Neutrophil (primary cell): ENCODE results near the gene LLGL1.

Experiments
- H3K27ac ChIP-seq: fragments of 200-600 bp; sonication (generic); 2 replicates; pipeline ENCODE4 v1.5.1; 2016; ENCODE audit warnings: mild to moderate bottlenecking, moderate library complexity
- H3K27me3 ChIP-seq: fragments of 200-600 bp; sonication (generic); 2 replicates; pipeline ENCODE4 v1.6.0; 2016; ENCODE audit warnings: mild to moderate bottlenecking
- H3K36me3 ChIP-seq: fragments of 200-600 bp; sonication (generic); 2 replicates; pipeline ENCODE4 v1.5.1; 2017
- H3K4me1 ChIP-seq, 2 experiments: fragments of 200-600 bp in 1 of 2; sonication (generic) in 1 of 2; 1 replicate in 1 of 2; 2 replicates in 1 of 2; pipeline versions ENCODE4 v1.5.1 to v1.6.1; 2013 to 2016; ENCODE audit warnings: low read depth in 1 of 2, low read length in 1 of 2, mild to moderate bottlenecking in 1 of 2, moderate library complexity in 1 of 2; ENCODE audit not compliant: control insufficient read depth in 1 of 2, insufficient read depth in 1 of 2
- H3K4me3 ChIP-seq, 2 experiments: fragments of 200-600 bp in 1 of 2; sonication (generic) in 1 of 2; 1 replicate in 1 of 2; 2 replicates in 1 of 2; pipeline ENCODE4 v1.5.1; 2013 to 2016; ENCODE audit warnings: low read depth in 1 of 2, low read length in 1 of 2, mild to moderate bottlenecking in 1 of 2, moderate library complexity in 1 of 2
- H3K9me3 ChIP-seq: fragments of 200-600 bp; sonication (generic); 2 replicates; pipeline ENCODE4 v1.5.1; 2016
- TF ChIP-seq, protein P1 (sequence below): fragments of 200-600 bp; sonication (generic); IDR thresholded peaks from 2 replicates; pipeline ENCODE4 v1.5.1; 2016; ENCODE audit warnings: antibody characterized with exemption

The LLGL1 gene

DNA sequence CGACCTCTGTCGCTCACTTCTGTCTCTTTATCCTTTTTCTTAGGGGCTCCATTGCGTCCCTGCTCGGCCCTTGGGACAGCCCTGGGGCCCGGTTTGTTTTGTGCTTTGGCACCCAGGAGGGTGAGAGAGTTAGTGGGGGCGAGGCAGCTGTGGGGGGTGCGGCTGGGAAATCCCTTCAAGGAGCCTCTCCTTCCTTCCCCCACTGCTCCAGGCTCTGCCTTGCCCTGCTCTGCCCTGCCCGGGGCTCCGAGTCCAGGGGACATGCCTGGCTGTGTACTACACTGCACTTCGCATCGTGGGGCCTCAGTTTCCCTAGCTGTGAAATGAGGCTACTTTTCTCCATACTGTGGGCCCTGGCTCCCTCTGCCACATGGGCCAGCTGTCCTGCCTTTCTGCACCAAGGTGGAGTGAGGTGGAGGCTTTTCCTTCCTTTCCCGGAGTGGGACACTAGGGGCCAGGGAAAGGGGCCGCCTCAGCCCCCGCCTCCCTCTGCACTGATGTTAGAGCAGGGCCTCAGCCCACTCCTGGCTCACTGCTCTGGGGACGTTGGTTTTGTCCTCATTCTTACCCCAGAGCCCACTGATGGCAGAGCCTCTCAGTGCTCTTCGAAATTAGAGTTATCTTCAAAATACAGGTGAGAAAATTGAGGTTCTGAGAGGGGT is 980 bp downstream of the LLGL1 start:
- H3K27ac ChIP-seq, result peak overlapping the region; percentile 5
- no peaks in the 10 kb centered on the region for H3K9me3 ChIP-seq
- H3K27me3 ChIP-seq, result peaks cover 13% of the 10 kb centered on the region
- H3K4me1 ChIP-seq, result peaks cover 11 to 13% of the 10 kb centered on the region in 2 experiments
- H3K36me3 ChIP-seq, result no peaks in the 10 kb centered on the region
- peak overlapping the region; percentile 56 to 63 for H3K4me3 ChIP-seq
- TF ChIP-seq, protein P1, sequence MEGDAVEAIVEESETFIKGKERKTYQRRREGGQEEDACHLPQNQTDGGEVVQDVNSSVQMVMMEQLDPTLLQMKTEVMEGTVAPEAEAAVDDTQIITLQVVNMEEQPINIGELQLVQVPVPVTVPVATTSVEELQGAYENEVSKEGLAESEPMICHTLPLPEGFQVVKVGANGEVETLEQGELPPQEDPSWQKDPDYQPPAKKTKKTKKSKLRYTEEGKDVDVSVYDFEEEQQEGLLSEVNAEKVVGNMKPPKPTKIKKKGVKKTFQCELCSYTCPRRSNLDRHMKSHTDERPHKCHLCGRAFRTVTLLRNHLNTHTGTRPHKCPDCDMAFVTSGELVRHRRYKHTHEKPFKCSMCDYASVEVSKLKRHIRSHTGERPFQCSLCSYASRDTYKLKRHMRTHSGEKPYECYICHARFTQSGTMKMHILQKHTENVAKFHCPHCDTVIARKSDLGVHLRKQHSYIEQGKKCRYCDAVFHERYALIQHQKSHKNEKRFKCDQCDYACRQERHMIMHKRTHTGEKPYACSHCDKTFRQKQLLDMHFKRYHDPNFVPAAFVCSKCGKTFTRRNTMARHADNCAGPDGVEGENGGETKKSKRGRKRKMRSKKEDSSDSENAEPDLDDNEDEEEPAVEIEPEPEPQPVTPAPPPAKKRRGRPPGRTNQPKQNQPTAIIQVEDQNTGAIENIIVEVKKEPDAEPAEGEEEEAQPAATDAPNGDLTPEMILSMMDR, result no peak

DNA sequence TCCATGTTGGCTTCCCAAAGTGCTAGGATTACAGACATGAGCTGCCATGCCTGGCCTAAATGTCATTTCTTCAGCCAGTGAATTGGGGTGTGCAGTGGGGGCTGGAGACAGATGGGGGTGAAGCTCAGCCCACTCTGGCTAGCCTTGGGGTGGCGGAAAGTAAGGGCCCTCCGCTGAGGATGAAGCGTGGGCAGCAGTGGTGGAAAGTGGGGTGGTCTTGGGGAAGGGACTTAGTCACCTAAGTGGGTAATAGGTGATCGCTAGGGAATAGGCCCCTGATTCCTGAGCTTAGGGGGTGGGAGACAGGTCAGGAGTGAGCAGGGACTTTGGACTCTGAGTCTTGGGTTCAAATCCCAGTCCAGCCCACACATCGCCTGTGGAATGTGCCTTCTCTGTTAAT is 2.2 kb downstream of the LLGL1 start:
- H3K4me3 ChIP-seq, result no peak overlapping the region
- no peak overlapping the region for H3K27ac ChIP-seq
- no peaks in the 10 kb centered on the region for H3K36me3 ChIP-seq
- TF ChIP-seq, protein P1, result no peak
- peaks cover 13% of the 10 kb centered on the region for H3K27me3 ChIP-seq
- H3K9me3 ChIP-seq, result no peaks in the 10 kb centered on the region
- peaks cover 11 to 13% of the 10 kb centered on the region in 2 experiments for H3K4me1 ChIP-seq

DNA sequence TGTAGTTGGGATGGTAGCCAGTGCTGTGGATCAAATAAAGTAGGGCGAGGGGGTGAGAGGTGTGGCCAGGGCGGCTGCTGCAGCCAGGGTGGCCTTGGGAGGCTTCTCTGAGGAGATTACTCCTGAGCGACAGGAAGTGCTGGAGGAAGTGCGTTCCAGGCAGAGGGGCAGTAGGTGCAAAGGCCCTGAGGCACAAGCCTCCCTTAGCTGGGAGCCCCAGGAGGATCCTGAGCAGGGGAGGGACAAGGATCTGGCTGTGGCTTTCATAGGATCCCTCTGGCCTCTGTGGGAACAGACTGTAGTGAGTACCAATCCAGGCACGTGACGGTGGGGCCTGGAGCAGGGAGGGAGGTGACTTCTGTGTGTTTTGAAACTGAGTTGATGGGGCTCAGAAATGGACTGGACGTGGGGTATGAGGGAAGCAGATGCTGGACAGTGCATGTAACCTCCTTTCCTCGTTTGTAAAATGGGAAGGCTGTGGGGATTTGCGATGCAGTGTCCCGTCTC is 2.8 kb downstream of the LLGL1 start:
- TF ChIP-seq, protein P1, result no peak
- Histone ChIP-seq H3K27me3 (peaks cover 13% of the 10 kb centered on the region), H3K9me3 (no peaks in the 10 kb centered on the region), H3K4me1 (peaks cover 11 to 13% of the 10 kb centered on the region in 2 experiments), H3K27ac (no peak overlapping the region), H3K36me3 (no peaks in the 10 kb centered on the region), H3K4me3 (no peak overlapping the region)

DNA sequence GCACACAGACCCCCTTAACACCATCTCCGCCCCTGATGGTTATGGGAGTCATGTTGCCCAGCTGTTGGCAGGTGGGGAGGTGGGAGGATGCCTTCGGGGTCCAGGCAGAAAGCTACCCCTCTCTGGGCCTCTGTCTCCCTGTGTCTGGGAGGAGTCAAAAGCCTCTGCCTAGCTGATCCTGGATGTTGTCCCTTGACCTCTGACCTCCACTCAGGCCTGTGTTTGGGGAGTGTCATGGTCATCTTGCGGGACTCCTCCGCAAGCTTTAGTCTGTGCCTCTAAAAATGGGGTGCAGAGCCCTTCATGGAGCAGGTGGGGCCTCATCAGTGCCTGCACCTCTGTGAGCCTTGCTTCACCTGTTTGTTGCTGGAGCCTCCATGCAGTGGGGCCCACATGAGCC is 3.8 kb downstream of the LLGL1 start:
- H3K36me3 ChIP-seq, result peaks cover 5% of the 10 kb centered on the region
- peaks cover 11 to 13% of the 10 kb centered on the region in 2 experiments for H3K4me1 ChIP-seq
- no peak overlapping the region for H3K4me3 ChIP-seq
- no peak overlapping the region for H3K27ac ChIP-seq
- TF ChIP-seq, protein P1, result no peak
- H3K27me3 ChIP-seq, result peaks cover 13% of the 10 kb centered on the region
- no peaks in the 10 kb centered on the region for H3K9me3 ChIP-seq

DNA sequence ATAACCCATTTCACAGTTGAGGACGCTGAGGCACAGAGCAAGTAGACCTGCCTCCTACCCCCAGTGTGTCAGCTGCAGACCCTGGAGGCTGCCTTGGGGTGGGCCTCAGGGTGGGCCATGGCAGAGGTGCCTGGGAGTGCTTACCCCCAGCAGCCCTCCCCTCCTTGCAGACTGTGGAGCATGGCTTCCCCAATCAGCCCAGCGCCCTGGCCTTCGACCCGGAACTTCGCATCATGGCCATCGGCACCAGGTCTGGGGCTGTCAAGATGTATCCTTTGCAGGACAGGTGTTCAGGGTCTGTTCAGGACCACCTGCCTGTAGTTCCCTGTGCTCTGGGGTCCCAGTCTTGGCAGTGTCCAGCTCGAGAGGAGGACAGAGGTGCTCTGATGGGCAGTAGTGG is 4.3 kb downstream of the LLGL1 start:
- peaks cover 7% of the 10 kb centered on the region for H3K36me3 ChIP-seq
- H3K4me3 ChIP-seq, result no peak overlapping the region
- peaks cover 10 to 12% of the 10 kb centered on the region in 2 experiments for H3K4me1 ChIP-seq
- H3K27ac ChIP-seq, result no peak overlapping the region
- H3K27me3 ChIP-seq, result peaks cover 13% of the 10 kb centered on the region
- TF ChIP-seq, protein P1, result no peak
- no peaks in the 10 kb centered on the region for H3K9me3 ChIP-seq
